HG03575 (cell line): ENCODE measurements around the gene HCCS.

ENCODE experiments used
- ATAC-seq: cut with Tn5 transposase; IDR thresholded peaks from one replicate; pipeline ENCODE4 v1.9.1; 2021; ENCODE audit not compliant: unreplicated experiment, insufficient number of reproducible peaks, low FRiP score; ENCODE audit errors: extremely low read depth

HCCS gene

GRCh38 chrX:11111037-11111851 is at the start of gene HCCS:
Gene HCCS (plus strand): TSS chrX:11111332. CDS start chrX:11112061, 729 bp downstream.
- ATAC-seq = peak; percentile 57

GRCh38 chrX:11064276-11064675 is 46.9 kb upstream of the HCCS start:
- ATAC-seq = no peak

GRCh38 chrX:11064851-11065600 is 46.1 kb upstream of the HCCS start:
- ATAC-seq = no peak

- no peak for ATAC-seq
Measured at GRCh38 chrX:11066812-11067211, 44.3 kb upstream of the HCCS start.

GRCh38 chrX:11073381-11073780 is 37.8 kb upstream of the HCCS start:
- no peak for ATAC-seq

- ATAC-seq = no peak
Measured at GRCh38 chrX:11080741-11081305, 30.3 kb upstream of the HCCS start.

- ATAC-seq = no peak
Measured at GRCh38 chrX:11081511-11081910, 29.6 kb upstream of the HCCS start.

GRCh38 chrX:11085305-11085704 is 25.8 kb upstream of the HCCS start:
- no peak for ATAC-seq

- ATAC-seq = no peak
Measured at GRCh38 chrX:11089802-11090201, 21.3 kb upstream of the HCCS start.

GRCh38 chrX:11097933-11098332 is 13.2 kb upstream of the HCCS start:
- no peak for ATAC-seq

- no peak for ATAC-seq
Measured at GRCh38 chrX:11099465-11099864, 11.7 kb upstream of the HCCS start.

- no peak for ATAC-seq
Measured at GRCh38 chrX:11100281-11101035, 10.7 kb upstream of the HCCS start.

GRCh38 chrX:11103006-11103405 is 8.1 kb upstream of the HCCS start:
- ATAC-seq = no peak

GRCh38 chrX:11103751-11104150 is 7.4 kb upstream of the HCCS start:
- ATAC-seq = no peak

- no peak for ATAC-seq
Measured at GRCh38 chrX:11105080-11105479, 6.1 kb upstream of the HCCS start.

GRCh38 chrX:11108253-11108941 is 2.7 kb upstream of the HCCS start:
- ATAC-seq = no peak

GRCh38 chrX:11109968-11110367 is 1.2 kb upstream of the HCCS start:
- no peak for ATAC-seq

- ATAC-seq = no peak
Measured at GRCh38 chrX:11111947-11112346, 815 bp downstream of the HCCS start.

- no peak for ATAC-seq
Measured at GRCh38 chrX:11113731-11114130, 2.6 kb downstream of the HCCS start.
